ENCODE measurements around the gene SLC9B2. TPM values are rescaled to one million over a fixed set of nuclear protein-coding genes. Genes with fewer than 3 reads are reported as not detected.

SLC9B2 gene
- total RNA-seq, 1 donor from 2014 or later, result 6.1 TPM

DNA sequence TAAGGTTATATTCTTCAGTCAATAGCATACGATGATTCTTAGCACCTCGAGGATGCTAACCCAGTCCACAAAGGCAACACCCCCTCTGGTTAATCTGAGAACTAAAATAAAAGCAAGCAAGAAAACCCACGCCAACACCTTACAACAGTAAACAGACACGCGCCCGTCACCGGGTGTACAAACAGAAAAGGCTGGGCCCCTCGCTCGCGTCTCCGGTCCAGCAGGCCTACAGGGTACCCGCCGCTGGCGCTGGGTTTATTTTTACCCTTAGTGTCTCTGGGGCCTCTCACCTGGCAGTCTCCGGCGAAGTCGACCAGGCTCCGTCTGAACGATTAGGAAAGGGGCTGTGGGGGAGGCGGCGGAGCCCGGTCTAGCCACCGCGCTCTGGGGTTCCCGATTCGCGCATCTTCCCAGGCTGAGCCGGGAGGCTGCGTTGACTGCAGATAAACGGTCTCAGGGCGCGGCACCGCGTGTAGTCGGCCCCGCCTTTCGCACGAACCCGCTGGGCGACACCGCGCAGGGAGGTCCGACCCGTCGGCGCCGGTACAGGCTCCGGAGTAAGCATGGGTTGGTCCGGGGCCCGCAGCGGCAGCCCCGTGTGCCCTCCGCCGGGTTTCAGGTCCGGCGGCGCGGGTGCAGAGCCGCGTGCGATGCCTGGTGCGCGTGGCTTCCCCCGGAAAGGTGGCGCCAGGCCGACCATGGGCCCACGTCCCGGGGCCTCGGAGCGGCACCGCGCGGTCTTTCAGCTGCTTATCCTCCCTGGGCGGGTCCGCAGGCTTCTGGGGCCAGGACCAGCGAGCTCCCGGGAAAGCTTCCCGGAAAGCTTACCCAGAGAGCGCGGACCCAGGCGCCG is 441 bp downstream of the SLC9B2 start:
- ATAC-seq, result peak; percentile 89

- no peak for ATAC-seq
These were observed 1.1 kb downstream of the SLC9B2 start for GRCh38 chr4:103075435-103075893.

DNA sequence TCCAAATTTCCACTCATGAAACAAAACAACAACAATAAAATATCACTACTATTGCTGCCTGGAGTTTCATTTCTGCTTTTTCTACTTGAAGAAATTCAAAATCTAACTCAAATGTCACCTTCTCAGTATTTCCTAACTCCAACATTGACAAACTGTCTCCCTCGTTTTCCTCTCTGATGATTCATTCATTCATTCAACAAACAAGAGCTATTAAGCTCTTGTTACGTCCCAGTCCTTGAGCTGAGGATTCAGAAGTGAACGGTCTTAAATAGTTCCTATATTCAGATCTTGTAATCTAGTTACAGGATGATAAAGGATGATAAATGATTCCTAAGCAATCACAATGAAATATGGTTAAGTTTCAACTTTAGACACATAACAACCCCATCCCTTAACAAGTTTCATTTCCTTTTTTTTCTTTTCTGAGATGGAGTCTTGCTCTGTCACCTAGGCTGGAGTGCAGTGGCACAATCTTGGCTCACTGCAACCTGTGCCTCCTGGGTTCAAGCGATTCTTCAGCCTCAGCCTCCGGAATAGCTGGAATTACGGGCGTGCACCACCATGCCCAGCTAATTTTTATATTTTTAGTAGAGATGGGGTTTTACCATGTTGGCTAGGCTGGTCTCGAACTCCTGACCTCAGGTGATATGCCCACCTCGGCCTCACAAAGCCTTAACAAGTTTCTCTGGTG is 1.7 kb downstream of the SLC9B2 start:
- no peak for ATAC-seq

GRCh38 chr4:103073792-103074438 is 2.6 kb downstream of the SLC9B2 start:
- no peak for ATAC-seq

- ATAC-seq, result no peak
These were observed 8.6 kb downstream of the SLC9B2 start for GRCh38 chr4:103067841-103068547.

GRCh38 chr4:103060453-103061148 is 16.0 kb downstream of the SLC9B2 start:
- ATAC-seq, result no peak

DNA sequence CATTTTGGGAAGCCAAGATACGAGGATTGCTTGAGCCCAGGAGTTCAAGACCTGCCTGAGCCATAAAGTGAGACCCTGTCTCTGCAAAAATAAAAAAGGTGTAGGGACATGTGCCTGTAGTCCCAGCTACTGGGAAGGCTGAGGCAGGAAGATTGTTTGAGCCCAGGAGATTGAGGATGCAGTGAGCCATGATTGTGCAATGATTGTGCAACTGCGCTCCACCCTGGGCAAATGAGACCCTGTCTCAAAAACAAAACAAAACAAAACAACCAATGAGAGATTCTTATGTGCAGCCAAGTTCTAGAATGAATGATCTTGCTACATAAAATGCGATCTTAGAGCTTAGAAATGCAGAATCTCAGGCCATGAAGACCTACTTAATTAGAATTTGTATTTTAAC is 22.5 kb downstream of the SLC9B2 start:
- no peak for ATAC-seq

DNA sequence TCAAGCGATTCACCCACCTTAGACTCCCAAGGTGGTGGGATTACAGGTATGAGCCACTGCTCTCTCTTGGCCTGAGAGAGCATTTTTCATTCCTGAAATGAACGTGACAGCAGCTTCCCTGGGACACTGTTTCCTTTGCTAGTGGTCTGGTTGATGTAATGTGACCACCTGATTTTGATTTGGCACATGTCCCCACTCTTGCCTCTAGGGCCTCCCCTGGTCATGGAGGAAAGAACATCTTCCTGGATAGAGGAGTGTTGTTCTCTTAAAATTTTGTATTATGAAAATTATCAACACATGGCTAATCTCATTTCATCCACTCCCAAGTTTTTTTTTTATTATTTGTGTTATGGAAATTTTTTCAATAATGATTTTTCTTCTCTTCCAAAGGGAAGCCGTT is 23.8 kb downstream of the SLC9B2 start:
- no peak for ATAC-seq

DNA sequence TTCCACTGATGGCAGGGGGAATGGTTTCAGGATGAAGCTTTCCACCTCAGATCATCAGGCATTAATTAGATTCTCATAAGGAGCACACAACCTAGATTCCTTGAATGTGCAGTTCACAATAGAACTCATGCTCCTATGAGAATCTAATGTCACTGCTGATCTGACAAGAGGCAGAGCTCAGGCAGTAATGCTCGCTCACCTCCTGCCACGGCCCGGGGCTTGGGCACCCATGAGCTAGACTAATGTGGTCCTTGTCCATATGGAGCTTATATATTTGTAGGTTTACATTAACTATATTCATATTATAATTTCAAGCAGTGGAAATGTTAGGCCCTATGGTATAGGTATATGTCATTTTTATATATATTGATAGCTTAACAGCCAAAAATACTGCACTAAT is 24.4 kb downstream of the SLC9B2 start:
- no peak for ATAC-seq

DNA sequence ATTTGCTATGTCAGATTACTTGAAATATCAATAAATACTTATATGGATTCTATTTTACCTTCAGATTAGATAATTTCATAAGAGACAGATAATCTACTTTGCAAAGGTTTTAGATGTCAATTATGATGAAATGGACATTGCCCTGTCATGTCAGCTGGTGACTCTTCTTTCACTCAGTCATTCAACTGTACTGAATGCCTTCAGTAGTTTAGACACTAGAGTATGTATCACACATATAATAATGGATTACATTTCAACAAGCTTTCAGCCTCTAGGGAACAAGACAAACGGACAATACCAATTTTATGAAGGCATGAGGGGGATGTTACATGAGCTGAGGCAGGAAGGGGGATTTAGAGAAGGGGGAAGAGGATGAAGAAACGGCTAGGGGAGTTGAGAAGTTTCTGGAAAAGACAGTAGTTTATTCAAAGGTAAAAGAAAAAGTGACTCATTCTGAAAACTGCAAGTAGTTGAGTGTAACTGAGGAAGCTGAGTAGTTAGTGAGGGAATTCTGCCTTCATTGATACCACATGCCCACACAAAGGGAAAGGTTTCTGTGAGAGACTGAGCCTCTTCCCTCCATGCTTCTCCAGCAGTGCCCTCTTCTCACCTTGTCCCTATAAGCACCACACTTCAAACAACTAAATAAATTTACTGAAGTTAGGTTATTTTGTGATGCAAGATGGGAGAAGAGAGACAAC is 25.7 kb downstream of the SLC9B2 start:
- no peak for ATAC-seq

GRCh38 chr4:103046416-103047290 is 29.9 kb downstream of the SLC9B2 start:
- ATAC-seq, result peak; percentile 61

DNA sequence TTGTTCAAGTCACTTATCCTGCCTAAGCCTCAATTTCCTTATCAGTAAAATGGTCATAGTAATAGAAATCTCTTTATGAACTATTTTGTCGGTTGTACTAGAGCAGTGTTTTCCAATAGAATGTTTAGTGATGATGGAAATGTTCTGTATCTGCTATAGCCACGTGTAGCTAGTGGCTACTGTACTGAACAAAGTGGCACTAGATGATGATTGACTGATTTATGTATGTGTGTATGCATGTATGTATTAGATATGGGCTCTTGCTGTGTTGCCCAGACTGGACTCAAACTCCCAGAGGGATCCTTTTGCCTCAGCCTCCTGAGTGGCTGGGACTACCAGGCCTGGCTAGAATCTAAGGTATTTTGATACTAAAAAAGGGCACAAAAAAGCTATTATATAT is 32.4 kb downstream of the SLC9B2 start:
- no peak for ATAC-seq

DNA sequence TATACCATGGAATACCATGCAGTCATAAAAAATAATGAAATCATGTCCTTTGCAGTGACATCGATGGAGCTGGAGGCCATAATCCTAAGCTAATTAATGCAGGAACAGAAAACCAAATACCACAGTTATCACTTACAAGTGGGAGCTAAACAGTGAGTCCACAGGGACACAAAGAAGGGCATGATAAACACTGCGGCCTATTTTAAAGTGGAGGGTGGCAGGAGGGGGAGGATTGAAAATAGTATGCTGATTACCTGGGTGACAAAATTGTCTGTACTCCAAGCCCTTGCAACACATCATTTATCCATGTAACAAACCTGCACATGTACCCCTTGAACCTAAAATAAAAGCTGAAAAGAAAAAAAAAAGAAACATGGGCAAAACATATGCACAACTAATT is 40.4 kb downstream of the SLC9B2 start:
- ATAC-seq, result no peak

DNA sequence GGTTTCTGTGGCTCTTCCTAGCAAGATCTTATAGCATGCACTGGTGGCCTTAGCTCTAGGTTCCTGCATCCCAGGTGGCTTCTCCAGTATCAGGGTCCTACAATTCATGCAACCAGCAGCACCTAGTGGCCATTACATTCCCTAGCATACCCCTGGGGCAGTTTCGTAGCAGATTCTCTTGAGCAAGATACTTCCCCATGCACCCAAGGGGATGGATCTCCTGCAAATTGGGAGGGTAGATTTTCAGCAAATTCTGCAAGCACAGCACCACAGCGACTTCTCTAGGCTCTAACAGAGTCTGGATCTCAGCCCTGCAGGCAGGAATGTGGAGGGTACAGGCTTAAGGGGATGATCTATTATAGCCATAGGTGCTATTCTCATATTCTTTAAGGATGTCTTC is 44.0 kb downstream of the SLC9B2 start:
- ATAC-seq, result no peak

DNA sequence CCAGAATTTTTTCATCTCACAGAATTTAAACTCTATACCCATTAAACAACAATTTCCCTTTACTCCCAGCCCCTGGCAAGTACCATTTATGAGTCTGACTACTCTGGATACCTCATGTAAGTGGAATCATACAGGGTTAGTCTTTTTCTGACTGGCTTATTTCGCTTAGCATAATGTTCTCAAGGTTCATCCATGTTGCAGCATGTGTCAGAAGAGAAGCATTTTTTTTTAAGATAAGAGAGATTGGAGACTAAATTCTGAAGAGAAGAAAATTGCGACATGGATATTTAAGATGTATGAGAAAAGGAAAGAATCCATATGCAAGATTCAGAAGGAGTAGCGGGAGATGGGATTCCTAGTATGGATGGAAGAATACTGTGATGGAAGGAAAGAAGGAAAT is 45.8 kb downstream of the SLC9B2 start:
- ATAC-seq, result no peak

GRCh38 chr4:103029300-103029699 is 47.3 kb downstream of the SLC9B2 start:
- no peak for ATAC-seq

DNA sequence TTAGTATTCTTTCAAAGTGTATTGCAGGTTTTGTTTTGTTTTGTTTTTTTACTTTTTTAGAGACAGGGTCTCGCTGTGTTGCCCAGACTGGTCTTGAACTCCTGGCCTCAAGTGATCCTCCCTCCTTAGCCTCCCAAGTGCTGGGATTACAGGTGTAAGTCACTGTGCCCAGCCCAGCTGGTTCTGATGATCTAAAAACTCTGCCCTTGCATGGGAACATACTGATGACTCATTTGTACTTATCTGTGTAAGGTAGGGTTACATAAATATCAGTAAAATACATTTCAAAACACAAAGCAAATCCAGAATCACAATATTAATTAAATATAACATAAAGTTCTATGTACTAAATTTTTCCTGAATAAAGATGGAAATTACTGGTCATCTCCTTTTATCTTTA is 49.7 kb downstream of the SLC9B2 start:
- no peak for ATAC-seq

- ATAC-seq, result no peak
These were observed 51.6 kb downstream of the SLC9B2 start for GRCh38 chr4:103024996-103025395.

- ATAC-seq, result no peak
These were observed 55.4 kb downstream of the SLC9B2 start for GRCh38 chr4:103021120-103021519.

GRCh38 chr4:103019308-103020124 is 57.0 kb downstream of the SLC9B2 start, which contains the start of gene SLC9B1:
TSS of gene SLC9B1 (minus strand) at chr4:103019705. CDS start at chr4:102991711, 27,994 bp downstream.
- ATAC-seq, result peak; percentile 100

Measured in esophagus mucosa (tissue), 1 donor.